Measurements from ENCODE around the gene APAF1.
"Not testable (repeated sequence)": the region's sequence is repeated elsewhere in the genome, so short reads cannot be mapped to it uniquely, and the experiment has no call there.

Gene APAF1

GRCh38 chr12:98748463-98748862 is 103.4 kb downstream of the APAF1 start:
- Histone ChIP-seq H3K36me3 (ENCODE audit: insufficient read depth, low read length) (no peaks in the 10 kb centered on the region), H3K9ac (ENCODE audit: low read depth, low read length) (no peak overlapping the region), H3K4me1 (ENCODE audit: insufficient read depth, low read length) (no peaks in the 10 kb centered on the region), H3K9me3 (ENCODE audit: control insufficient read depth, insufficient read depth, low read length) (no peaks in the 10 kb centered on the region)

- Histone ChIP-seq H3K9me3 (ENCODE audit: control insufficient read depth, insufficient read depth, low read length) (no peaks in the 10 kb centered on the region), H3K36me3 (ENCODE audit: insufficient read depth, low read length) (no peaks in the 10 kb centered on the region), H3K9ac (ENCODE audit: low read depth, low read length) (no peak overlapping the region), H3K4me1 (ENCODE audit: insufficient read depth, low read length) (no peaks in the 10 kb centered on the region)
Observed at GRCh38 chr12:98750511-98750910, 105.4 kb downstream of the APAF1 start.

- H3K4me1 ChIP-seq (ENCODE audit: insufficient read depth, low read length): no peaks in the 10 kb centered on the region
- no peak overlapping the region for H3K9ac ChIP-seq (ENCODE audit: low read depth, low read length)
- no peaks in the 10 kb centered on the region for H3K9me3 ChIP-seq (ENCODE audit: control insufficient read depth, insufficient read depth, low read length)
- H3K36me3 ChIP-seq (ENCODE audit: insufficient read depth, low read length): no peaks in the 10 kb centered on the region
Observed at GRCh38 chr12:98751580-98752115, 106.6 kb downstream of the APAF1 start.

DNA sequence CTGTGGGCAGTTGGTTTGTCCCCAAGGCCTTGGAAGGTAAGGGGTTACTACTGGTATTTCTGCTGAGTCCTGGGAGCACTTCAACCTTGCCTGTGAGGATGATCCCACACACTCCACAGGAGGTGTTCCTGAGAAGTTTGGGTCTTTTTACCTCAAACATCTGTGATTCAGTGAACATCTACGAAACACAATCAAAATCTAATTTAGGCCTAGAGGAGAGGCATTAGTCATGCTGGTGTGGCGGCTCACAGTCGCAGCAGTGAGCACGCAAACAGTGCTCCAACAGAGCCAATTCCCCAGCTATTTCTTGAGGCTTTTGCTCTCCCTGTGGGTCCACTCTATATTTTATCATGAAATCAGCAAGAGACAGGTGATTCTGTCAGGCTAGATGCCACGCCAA is 107.6 kb downstream of the APAF1 start:
- H3K9me3 ChIP-seq (ENCODE audit: control insufficient read depth, insufficient read depth, low read length): no peaks in the 10 kb centered on the region
- H3K36me3 ChIP-seq (ENCODE audit: insufficient read depth, low read length): no peaks in the 10 kb centered on the region
- H3K9ac ChIP-seq (ENCODE audit: low read depth, low read length): no peak overlapping the region
- no peaks in the 10 kb centered on the region for H3K4me1 ChIP-seq (ENCODE audit: insufficient read depth, low read length)

DNA sequence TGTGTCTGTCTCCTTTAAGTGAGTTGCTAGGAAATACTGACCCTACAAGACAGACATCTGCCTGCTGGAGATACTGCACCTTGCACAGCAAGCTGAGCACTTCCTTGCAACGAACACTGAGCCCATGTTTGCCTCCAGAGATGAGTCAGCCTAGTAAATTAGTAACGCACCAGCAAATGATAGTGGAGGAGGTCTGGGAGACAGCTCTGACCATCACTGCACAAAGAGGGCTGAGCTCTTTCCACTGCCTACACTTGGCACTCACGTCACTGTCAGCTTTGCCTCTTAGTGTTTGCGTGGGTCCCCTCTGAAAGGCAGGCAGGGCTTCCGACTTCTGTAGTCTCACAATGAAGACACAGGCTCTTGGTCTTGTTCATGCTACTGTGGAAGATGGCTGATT is 109.0 kb downstream of the APAF1 start:
- H3K9me3 ChIP-seq (ENCODE audit: control insufficient read depth, insufficient read depth, low read length): no peaks in the 10 kb centered on the region
- no peaks in the 10 kb centered on the region for H3K36me3 ChIP-seq (ENCODE audit: insufficient read depth, low read length)
- no peaks in the 10 kb centered on the region for H3K4me1 ChIP-seq (ENCODE audit: insufficient read depth, low read length)
- no peak overlapping the region for H3K9ac ChIP-seq (ENCODE audit: low read depth, low read length)

DNA sequence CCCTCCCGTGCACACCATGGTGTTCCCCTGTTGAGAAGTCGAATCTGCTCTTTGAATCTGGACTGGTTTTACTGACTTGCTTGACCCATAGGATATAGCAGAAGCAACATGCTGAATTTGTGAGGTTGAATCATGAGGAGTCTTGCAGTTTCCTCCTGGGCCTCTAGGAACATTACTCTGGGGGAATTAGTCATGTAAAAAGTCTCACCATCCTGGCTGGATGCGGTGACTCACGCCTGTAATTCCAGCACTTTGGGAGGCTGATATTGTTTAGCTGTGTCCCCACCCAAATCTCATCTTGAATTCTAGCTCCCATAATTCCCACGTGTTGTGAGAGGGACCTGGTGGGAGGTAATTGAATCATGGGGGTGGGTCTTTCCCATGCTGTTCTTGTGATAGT is 110.8 kb downstream of the APAF1 start:
- H3K4me1 ChIP-seq (ENCODE audit: insufficient read depth, low read length); H3K9ac ChIP-seq (ENCODE audit: low read depth, low read length); H3K9me3 ChIP-seq (ENCODE audit: control insufficient read depth, insufficient read depth, low read length): not testable (repeated sequence)

DNA sequence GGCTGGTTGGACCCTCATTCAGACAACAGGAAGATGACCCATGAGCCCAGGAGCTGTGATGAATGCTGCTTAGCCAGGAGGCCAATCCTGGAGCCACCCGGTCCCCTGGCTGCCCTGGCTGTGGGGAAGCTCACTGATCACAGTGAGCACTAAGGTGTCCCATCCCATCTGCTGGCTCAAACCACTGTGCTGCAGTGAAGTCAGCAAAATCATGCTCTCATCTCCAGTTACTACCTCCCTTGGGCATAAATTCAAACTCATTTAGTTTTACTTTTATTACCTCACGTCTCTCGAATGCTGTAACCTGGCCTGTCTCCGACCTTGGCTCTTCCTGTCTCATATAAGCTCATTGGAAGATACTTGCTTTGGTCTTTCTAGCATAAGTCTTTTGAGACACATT is 112.4 kb downstream of the APAF1 start:
- Histone ChIP-seq H3K9me3 (ENCODE audit: control insufficient read depth, insufficient read depth, low read length) (no peaks in the 10 kb centered on the region), H3K9ac (ENCODE audit: low read depth, low read length) (no peak overlapping the region), H3K36me3 (ENCODE audit: insufficient read depth, low read length) (no peaks in the 10 kb centered on the region), H3K4me1 (ENCODE audit: insufficient read depth, low read length) (no peaks in the 10 kb centered on the region)

More for the DNA sequence above, 110.8 kb downstream of the APAF1 start:
- not testable (repeated sequence) for H3K36me3 ChIP-seq (ENCODE audit: insufficient read depth, low read length)

GRCh38 chr12:98758331-98758730 is 113.2 kb downstream of the APAF1 start:
- H3K36me3 ChIP-seq (ENCODE audit: insufficient read depth, low read length): no peaks in the 10 kb centered on the region
- no peaks in the 10 kb centered on the region for H3K4me1 ChIP-seq (ENCODE audit: insufficient read depth, low read length)
- no peak overlapping the region for H3K9ac ChIP-seq (ENCODE audit: low read depth, low read length)
- H3K9me3 ChIP-seq (ENCODE audit: control insufficient read depth, insufficient read depth, low read length): no peaks in the 10 kb centered on the region

GRCh38 chr12:98763656-98764055 is 118.6 kb downstream of the APAF1 start:
- H3K9ac ChIP-seq (ENCODE audit: low read depth, low read length): no peak overlapping the region

DNA sequence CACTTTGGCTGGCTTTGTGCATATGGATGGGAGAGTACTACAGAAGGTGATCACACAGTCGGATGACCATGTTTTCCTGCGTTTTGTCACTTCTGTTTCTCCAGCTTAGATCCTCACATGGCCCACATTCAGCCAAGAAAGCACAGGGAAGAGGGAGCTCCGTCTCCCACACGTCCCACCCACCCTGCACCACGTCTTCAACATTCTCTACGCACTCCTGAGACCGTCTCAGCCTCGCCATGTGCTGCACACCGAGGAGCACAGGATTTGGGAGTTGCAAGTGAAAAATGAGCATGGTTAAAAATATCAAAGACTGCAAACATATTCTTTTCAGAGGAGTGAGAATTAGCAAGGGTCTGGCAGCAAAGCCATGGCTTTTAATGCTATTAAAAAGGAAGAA is 122.2 kb downstream of the APAF1 start:
- Histone ChIP-seq H3K9ac (ENCODE audit: low read depth, low read length) (no peak overlapping the region), H3K9me3 (ENCODE audit: control insufficient read depth, insufficient read depth, low read length) (no peaks in the 10 kb centered on the region; the same call in 1 of the 2 replicates), H3K4me1 (ENCODE audit: insufficient read depth, low read length) (no peaks in the 10 kb centered on the region), H3K36me3 (ENCODE audit: insufficient read depth, low read length) (no peaks in the 10 kb centered on the region)

More at GRCh38 chr12:98763656-98764055, 118.6 kb downstream of the APAF1 start:
- no peaks in the 10 kb centered on the region for H3K4me1 ChIP-seq (ENCODE audit: insufficient read depth, low read length)
- no peaks in the 10 kb centered on the region for H3K36me3 ChIP-seq (ENCODE audit: insufficient read depth, low read length)
- H3K9me3 ChIP-seq (ENCODE audit: control insufficient read depth, insufficient read depth, low read length): no peaks in the 10 kb centered on the region

- no peaks in the 10 kb centered on the region; the same call in 1 of the 2 replicates for H3K9me3 ChIP-seq (ENCODE audit: control insufficient read depth, insufficient read depth, low read length)
- H3K36me3 ChIP-seq (ENCODE audit: insufficient read depth, low read length): no peaks in the 10 kb centered on the region
- no peak overlapping the region for H3K9ac ChIP-seq (ENCODE audit: low read depth, low read length)
- no peaks in the 10 kb centered on the region for H3K4me1 ChIP-seq (ENCODE audit: insufficient read depth, low read length)
Observed at GRCh38 chr12:98769068-98769467, 124.0 kb downstream of the APAF1 start.

DNA sequence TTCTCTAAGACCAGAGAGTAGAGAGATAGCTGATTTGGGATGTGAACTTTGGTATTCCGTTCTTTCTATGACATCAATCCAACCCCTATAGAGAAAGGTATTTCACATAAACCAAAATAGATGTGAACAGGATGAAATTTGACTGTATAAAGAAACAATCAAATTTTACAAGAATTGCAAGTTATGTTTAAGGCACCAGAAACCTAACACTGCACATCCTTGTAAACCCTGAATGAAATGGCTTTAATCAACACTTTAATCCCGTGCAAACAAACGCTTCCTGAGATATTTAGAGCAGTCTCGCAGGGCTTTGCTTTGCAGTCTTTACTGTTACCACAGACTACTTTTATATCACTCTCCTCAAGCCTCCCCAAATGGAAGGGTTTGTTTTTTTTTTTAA is 125.1 kb downstream of the APAF1 start:
- no peaks in the 10 kb centered on the region for H3K4me1 ChIP-seq (ENCODE audit: insufficient read depth, low read length)

DNA sequence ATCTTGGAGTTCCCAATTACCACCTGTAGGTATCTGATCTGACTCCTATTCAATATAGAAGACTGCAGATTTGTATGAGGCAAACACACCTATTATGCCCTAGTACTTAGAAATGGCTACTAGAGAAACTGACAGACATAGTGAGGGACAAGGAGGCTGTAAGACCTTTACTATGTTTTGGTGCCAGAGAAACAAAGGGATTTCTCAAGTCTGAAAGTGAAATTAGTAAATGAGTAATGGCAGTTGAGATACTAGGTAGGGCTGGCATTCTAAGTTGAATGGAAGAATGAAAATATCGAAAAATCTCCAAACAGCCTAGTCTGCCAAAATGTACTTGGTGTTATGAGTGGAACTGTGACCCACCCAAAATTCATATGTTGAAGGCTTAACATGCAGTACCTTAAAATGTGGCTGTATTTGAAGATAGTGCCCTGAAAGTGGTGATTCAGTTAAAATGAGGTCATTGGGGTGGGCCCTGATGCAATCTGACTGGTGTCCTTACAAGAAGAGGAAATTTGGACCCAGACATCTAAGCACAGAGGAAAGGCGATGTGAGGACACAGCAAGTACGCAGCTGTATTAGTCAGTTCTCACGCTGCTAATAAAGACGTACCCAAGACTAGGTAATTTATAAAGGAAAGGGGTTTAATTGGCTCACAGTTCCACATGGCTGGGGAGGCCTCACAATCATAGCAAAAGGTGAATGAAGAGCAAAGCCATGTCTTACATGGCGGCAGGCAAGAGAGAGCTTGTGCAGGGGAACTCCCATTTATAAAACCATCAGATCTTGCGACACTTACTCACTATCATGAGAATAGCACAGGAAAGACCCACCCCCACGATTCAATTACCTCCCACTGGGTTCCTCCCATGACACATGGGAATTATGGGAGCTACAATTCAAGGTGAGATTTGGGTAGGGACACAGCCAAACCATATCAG is 127.0 kb downstream of the APAF1 start:
- Histone ChIP-seq H3K9ac (ENCODE audit: low read depth, low read length) (no peak overlapping the region), H3K9me3 (ENCODE audit: control insufficient read depth, insufficient read depth, low read length) (no peaks in the 10 kb centered on the region; the same call in 1 of the 2 replicates), H3K4me1 (ENCODE audit: insufficient read depth, low read length) (no peaks in the 10 kb centered on the region), H3K36me3 (ENCODE audit: insufficient read depth, low read length) (no peaks in the 10 kb centered on the region)

More for the DNA sequence above, 125.1 kb downstream of the APAF1 start:
- no peak overlapping the region for H3K9ac ChIP-seq (ENCODE audit: low read depth, low read length)
- no peaks in the 10 kb centered on the region for H3K36me3 ChIP-seq (ENCODE audit: insufficient read depth, low read length)
- no peaks in the 10 kb centered on the region; the same call in 1 of the 2 replicates for H3K9me3 ChIP-seq (ENCODE audit: control insufficient read depth, insufficient read depth, low read length)

DNA sequence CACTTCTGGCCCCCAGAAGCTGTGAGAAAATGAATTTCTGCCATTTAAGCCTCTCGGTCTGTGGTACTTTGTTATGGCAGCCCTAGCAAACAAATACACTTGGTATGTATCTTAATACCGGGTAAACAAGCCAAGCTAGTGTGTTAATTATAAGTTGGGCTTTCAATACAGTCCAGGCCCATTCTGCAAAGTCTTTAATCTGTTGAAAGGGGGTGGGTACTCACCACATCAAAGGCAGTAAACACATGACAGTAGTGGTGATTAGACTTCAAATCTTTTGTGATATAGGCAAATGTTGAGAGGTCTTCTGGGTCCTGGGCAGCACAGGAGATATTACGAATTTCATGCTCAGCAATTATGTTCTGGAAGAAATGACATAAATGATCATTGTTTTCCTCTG is 127.7 kb downstream of the APAF1 start:
- H3K9me3 ChIP-seq (ENCODE audit: control insufficient read depth, insufficient read depth, low read length): no peaks in the 10 kb centered on the region; the same call in 1 of the 2 replicates
- no peaks in the 10 kb centered on the region for H3K36me3 ChIP-seq (ENCODE audit: insufficient read depth, low read length)
- no peaks in the 10 kb centered on the region for H3K4me1 ChIP-seq (ENCODE audit: insufficient read depth, low read length)
- H3K9ac ChIP-seq (ENCODE audit: low read depth, low read length): no peak overlapping the region

- no peaks in the 10 kb centered on the region for H3K9me3 ChIP-seq (ENCODE audit: control insufficient read depth, insufficient read depth, low read length)
- no peak overlapping the region for H3K9ac ChIP-seq (ENCODE audit: low read depth, low read length)
- no peaks in the 10 kb centered on the region; the same call in 1 of the 2 replicates for H3K4me1 ChIP-seq (ENCODE audit: insufficient read depth, low read length)
- no peaks in the 10 kb centered on the region for H3K36me3 ChIP-seq (ENCODE audit: insufficient read depth, low read length)
Observed at GRCh38 chr12:98780261-98780660, 135.2 kb downstream of the APAF1 start.
